Neural progenitor cell (in vitro differentiated cells): ENCODE results near the gene VPS45. TPM values are rescaled to one million over a fixed set of nuclear protein-coding genes. Genes with fewer than 3 reads are reported as not detected.

ENCODE experiments used
- DNase-seq: peaks from one replicate; pipeline ENCODE4 v3.0.0-alpha.2; 2016; ENCODE audit warnings: low spot score
- H2AFZ ChIP-seq: fragments of 200-600 bp; sonication (generic); replicated peaks from 2 replicates; pipeline ENCODE4 v1.6.1; 2016; ENCODE audit warnings: antibody characterized with exemption
- H3F3A ChIP-seq: fragments of 200-600 bp; sonication (generic); 2 replicates; pipeline ENCODE4 v1.6.1; 2016; ENCODE audit warnings: antibody characterized with exemption, low read depth
- H3K27ac ChIP-seq: fragments of 200-600 bp; sonication (generic); 2 replicates; pipeline ENCODE4 v1.5.1; 2016; ENCODE audit warnings: mild to moderate bottlenecking
- H3K27me3 ChIP-seq: fragments of 200-600 bp; sonication (generic); 2 replicates; pipeline ENCODE4 v1.6.1; 2016; ENCODE audit warnings: mild to moderate bottlenecking, moderate library complexity
- H3K36me3 ChIP-seq: fragments of 200-600 bp; sonication (generic); 2 replicates; pipeline ENCODE4 v1.5.1; 2016
- H3K4me1 ChIP-seq: fragments of 200-600 bp; sonication (generic); 2 replicates; pipeline ENCODE4 v1.6.1; 2016; ENCODE audit warnings: mixed run types
- H3K4me2 ChIP-seq: fragments of 200-600 bp; sonication (generic); 2 replicates; pipeline ENCODE4 v1.6.1; 2016
- H3K4me3 ChIP-seq: fragments of 200-600 bp; sonication (generic); 2 replicates; pipeline ENCODE4 v1.5.1; 2016
- H3K79me2 ChIP-seq: fragments of 200-600 bp; sonication (generic); 2 replicates; pipeline ENCODE4 v1.6.1; 2016; ENCODE audit warnings: low read depth
- H3K9ac ChIP-seq: fragments of 200-600 bp; sonication (generic); 2 replicates; pipeline ENCODE4 v1.6.1; 2016
- H3K9me3 ChIP-seq: fragments of 200-600 bp; sonication (generic); 2 replicates; pipeline ENCODE4 v1.5.1; 2016; ENCODE audit warnings: low read depth
- H4K20me1 ChIP-seq: fragments of 200-600 bp; sonication (generic); 2 replicates; pipeline ENCODE4 v1.6.1; 2016; ENCODE audit warnings: low read depth
- H3K27ac Mint-ChIP-seq: 3 replicates; pipeline ENCODE4 v1.8.0; 2021; ENCODE audit warnings: mixed read lengths
- H3K27me3 Mint-ChIP-seq: 2 replicates; pipeline ENCODE4 v1.8.0; 2022; ENCODE audit warnings: low read depth, mild to moderate bottlenecking, inconsistent platforms, moderate library complexity, mixed read lengths; ENCODE audit not compliant: insufficient read depth
- H3K36me3 Mint-ChIP-seq: 3 replicates; pipeline ENCODE4 v1.8.0; 2021; ENCODE audit warnings: mixed read lengths
- H3K4me1 Mint-ChIP-seq: 3 replicates; pipeline ENCODE4 v1.8.0; 2021; ENCODE audit warnings: mixed read lengths
- H3K4me3 Mint-ChIP-seq: 3 replicates; pipeline ENCODE4 v1.8.0; 2021; ENCODE audit warnings: mild to moderate bottlenecking, moderate library complexity, mixed read lengths
- H3K9me3 Mint-ChIP-seq: 3 replicates; pipeline ENCODE4 v1.8.0; 2020; ENCODE audit warnings: mixed read lengths
- CTCF ChIP-seq: fragments of 200-600 bp; sonication (generic); IDR thresholded peaks from 2 replicates; pipeline ENCODE4 v1.5.1; 2017; ENCODE audit warnings: antibody characterized with exemption, mild to moderate bottlenecking
- EZH2 ChIP-seq: fragments of 200-600 bp; sonication (generic); IDR thresholded peaks from 2 replicates; pipeline ENCODE4 v1.6.1; 2017; ENCODE audit warnings: antibody characterized with exemption, mild to moderate bottlenecking, moderate library complexity
- EZH2phosphoT487 ChIP-seq: fragments of 200-600 bp; sonication (generic); IDR thresholded peaks from 2 replicates; pipeline ENCODE4 v1.6.1; 2017; ENCODE audit warnings: antibody characterized with exemption
- total RNA-seq: library from RNA; depleted of rRNA; stranded (reverse); fragments of >200 nt; gene quantifications from 2 replicates; pipeline ENCODE4 v1.2.3, GENCODE V29; 2015; ENCODE audit warnings: low replicate concordance

Gene VPS45
- total RNA-seq, 1 donor from 2014 or later = 68.7 TPM

- H3F3A ChIP-seq = no peaks in the 10 kb centered on the region
- H3K79me2 ChIP-seq = no peaks in the 10 kb centered on the region
- H3K4me3 ChIP-seq = no peak overlapping the region
- H3K9me3 ChIP-seq = no peaks in the 10 kb centered on the region
- TF ChIP-seq EZH2 (no peak), CTCF (no peak), EZH2phosphoT487 (no peak)
- no peak overlapping the region for H2AFZ ChIP-seq
- no peak overlapping the region for H3K27ac Mint-ChIP-seq
- H3K4me2 ChIP-seq = no peak overlapping the region
- H3K36me3 ChIP-seq = peaks cover 5% of the 10 kb centered on the region
- H3K4me1 Mint-ChIP-seq = peaks cover 8% of the 10 kb centered on the region
- H3K9ac ChIP-seq = no peak overlapping the region
- peaks cover 5% of the 10 kb centered on the region for H3K9me3 Mint-ChIP-seq
- H3K27me3 Mint-ChIP-seq = no peaks in the 10 kb centered on the region
- no peak overlapping the region for H3K27ac ChIP-seq
- no peak overlapping the region for H3K4me3 Mint-ChIP-seq
- no peaks in the 10 kb centered on the region for H4K20me1 ChIP-seq
- H3K27me3 ChIP-seq = no peaks in the 10 kb centered on the region
- DNase-seq = no peak
- H3K4me1 ChIP-seq = no peaks in the 10 kb centered on the region
- H3K36me3 Mint-ChIP-seq = peaks cover 22% of the 10 kb centered on the region
These were observed 38.8 kb downstream of the VPS45 start for GRCh38 chr1:150106341-150106740.

- H3K9me3 ChIP-seq = no peaks in the 10 kb centered on the region
- peaks cover 39% of the 10 kb centered on the region for H3K36me3 Mint-ChIP-seq
- no peak overlapping the region for H3K4me3 Mint-ChIP-seq
- peaks cover 5% of the 10 kb centered on the region for H3K36me3 ChIP-seq
- no peak overlapping the region for H3K9ac ChIP-seq
- H3K4me2 ChIP-seq = no peak overlapping the region
- no peaks in the 10 kb centered on the region for H3K4me1 ChIP-seq
- H3K4me1 Mint-ChIP-seq = no peaks in the 10 kb centered on the region
- H4K20me1 ChIP-seq = no peaks in the 10 kb centered on the region
- H3K9me3 Mint-ChIP-seq = peaks cover 16% of the 10 kb centered on the region
- no peaks in the 10 kb centered on the region for H3K27me3 Mint-ChIP-seq
- H3K27me3 ChIP-seq = no peaks in the 10 kb centered on the region
- no peaks in the 10 kb centered on the region for H3K79me2 ChIP-seq
- H3K27ac Mint-ChIP-seq = no peak overlapping the region
- no peaks in the 10 kb centered on the region for H3F3A ChIP-seq
- H3K27ac ChIP-seq = no peak overlapping the region
- no peak overlapping the region for H3K4me3 ChIP-seq
- no peak for DNase-seq
- H2AFZ ChIP-seq = no peak overlapping the region
- TF ChIP-seq EZH2 (no peak), EZH2phosphoT487 (no peak), CTCF (no peak)
These were observed 42.0 kb downstream of the VPS45 start for GRCh38 chr1:150109586-150109985.

GRCh38 chr1:150110116-150110515 is 42.5 kb downstream of the VPS45 start:
- H3K4me1 Mint-ChIP-seq = no peaks in the 10 kb centered on the region
- no peak for DNase-seq
- H3K36me3 ChIP-seq = peaks cover 4% of the 10 kb centered on the region
- no peaks in the 10 kb centered on the region for H3K79me2 ChIP-seq
- no peaks in the 10 kb centered on the region for H3K27me3 Mint-ChIP-seq
- H3K4me2 ChIP-seq = no peak overlapping the region
- H3K27ac Mint-ChIP-seq = no peak overlapping the region
- peaks cover 38% of the 10 kb centered on the region for H3K36me3 Mint-ChIP-seq
- H4K20me1 ChIP-seq = no peaks in the 10 kb centered on the region
- H3K27ac ChIP-seq = no peak overlapping the region
- no peak overlapping the region for H3K9ac ChIP-seq
- no peak overlapping the region for H3K4me3 ChIP-seq
- H3K9me3 Mint-ChIP-seq = peaks cover 16% of the 10 kb centered on the region
- H3F3A ChIP-seq = no peaks in the 10 kb centered on the region
- no peaks in the 10 kb centered on the region for H3K27me3 ChIP-seq
- no peak overlapping the region for H2AFZ ChIP-seq
- no peak overlapping the region for H3K4me3 Mint-ChIP-seq
- H3K9me3 ChIP-seq = peaks cover 2% of the 10 kb centered on the region
- TF ChIP-seq CTCF (no peak), EZH2 (no peak), EZH2phosphoT487 (no peak)
- H3K4me1 ChIP-seq = no peaks in the 10 kb centered on the region

- Histone ChIP-seq H3K4me2 (no peak overlapping the region), H3K79me2 (no peaks in the 10 kb centered on the region), H3F3A (no peaks in the 10 kb centered on the region), H3K4me1 (no peaks in the 10 kb centered on the region), H3K9ac (no peak overlapping the region), H2AFZ (no peak overlapping the region), H3K36me3 (peaks cover 4% of the 10 kb centered on the region), H3K9me3 (peaks cover 4% of the 10 kb centered on the region), H4K20me1 (no peaks in the 10 kb centered on the region), H3K27me3 (no peaks in the 10 kb centered on the region), H3K27ac (no peak overlapping the region), H3K4me3 (no peak overlapping the region)
- H3K27me3 Mint-ChIP-seq = no peaks in the 10 kb centered on the region
- DNase-seq = no peak
- H3K4me1 Mint-ChIP-seq = no peaks in the 10 kb centered on the region
- no peak overlapping the region for H3K4me3 Mint-ChIP-seq
- peaks cover 37% of the 10 kb centered on the region for H3K36me3 Mint-ChIP-seq
- H3K9me3 Mint-ChIP-seq = peaks cover 22% of the 10 kb centered on the region
- TF ChIP-seq CTCF = no peak
- TF ChIP-seq EZH2phosphoT487 = no peak
- TF ChIP-seq EZH2 = no peak
- no peak overlapping the region for H3K27ac Mint-ChIP-seq
These were observed 44.1 kb downstream of the VPS45 start for GRCh38 chr1:150111670-150112069.
